NCI-H128 (cell line): ENCODE data around the gene ADAM10.

Source experiments
- DNase-seq: peaks from one replicate; lab custom pipeline; 2025; ENCODE audit not compliant: unreplicated experiment; lab: John Stamatoyannopoulos, UW

The ADAM10 gene

DNA sequence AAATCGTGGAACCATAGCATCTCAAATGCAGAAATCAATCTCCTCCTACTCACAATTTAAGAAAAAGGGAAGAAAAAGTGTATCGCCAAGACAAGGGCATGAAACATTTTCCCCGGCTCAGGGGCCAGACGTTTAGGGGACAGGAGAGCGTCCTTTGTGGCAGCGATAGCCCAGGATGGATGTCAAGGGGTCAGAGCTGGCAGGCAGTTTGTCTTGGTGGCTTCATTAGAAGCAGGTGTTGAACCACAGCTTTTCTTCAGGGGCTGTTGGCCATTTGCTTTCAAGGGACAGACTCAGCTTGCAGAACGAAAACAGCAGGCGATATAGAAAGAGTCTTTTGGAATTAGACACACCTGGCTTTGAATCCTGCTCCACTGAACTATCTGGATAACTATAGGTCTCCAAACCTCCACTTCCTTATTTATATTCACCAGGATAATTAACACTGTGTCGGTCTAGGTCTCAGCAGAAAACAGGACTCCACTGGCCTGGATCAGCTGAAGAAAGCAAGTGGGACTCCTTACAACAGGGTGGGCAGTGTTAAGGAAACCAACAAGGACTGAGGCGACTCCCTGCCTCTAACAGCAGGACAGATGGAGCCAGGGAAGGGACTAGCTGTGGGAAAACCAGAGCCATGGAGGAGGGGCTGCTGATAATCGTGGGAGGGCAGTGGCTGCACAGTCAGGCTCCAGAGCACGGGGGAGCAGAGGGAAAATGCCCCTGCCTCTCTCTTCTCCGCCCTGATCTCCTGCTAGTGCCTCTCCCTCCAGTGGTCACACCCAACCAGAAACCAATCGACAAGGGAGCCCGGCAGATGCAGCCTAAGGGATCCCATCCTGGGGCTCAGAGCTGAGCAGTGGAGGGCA, 194.1 kb downstream of the ADAM10 start:
- no peak for DNase-seq

- DNase-seq = no peak
These were observed 194.7 kb downstream of the ADAM10 start for GRCh38 chr15:58554758-58555157.

DNA sequence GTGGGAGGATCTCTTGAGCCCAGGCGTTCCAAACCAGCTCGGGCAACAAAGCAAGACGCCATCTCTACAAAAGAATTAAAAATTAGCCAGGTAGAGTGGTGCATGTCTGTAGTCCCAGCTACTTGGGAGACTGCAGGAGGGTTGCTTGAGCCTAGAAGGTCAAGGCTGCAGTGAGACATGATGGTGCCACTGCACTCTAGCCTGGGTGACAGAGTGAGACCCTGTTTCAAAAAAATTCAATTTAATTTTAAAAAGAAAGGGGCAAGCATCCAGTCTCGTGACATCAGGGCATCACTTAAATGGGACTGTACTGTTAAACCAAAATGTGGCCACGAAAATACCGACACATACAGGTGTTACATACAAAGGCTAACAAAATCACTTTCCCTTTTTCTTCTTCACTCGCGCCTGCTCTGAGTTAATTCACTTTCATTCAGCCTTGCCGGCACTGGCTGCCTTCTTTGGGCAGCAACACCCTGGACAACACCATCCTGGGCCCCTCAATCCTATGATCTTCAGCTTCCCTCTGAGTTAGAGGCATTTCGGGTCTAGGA, 196.1 kb downstream of the ADAM10 start:
- DNase-seq = no peak

- no peak for DNase-seq
These were observed 196.8 kb downstream of the ADAM10 start for GRCh38 chr15:58552505-58553364.

DNA sequence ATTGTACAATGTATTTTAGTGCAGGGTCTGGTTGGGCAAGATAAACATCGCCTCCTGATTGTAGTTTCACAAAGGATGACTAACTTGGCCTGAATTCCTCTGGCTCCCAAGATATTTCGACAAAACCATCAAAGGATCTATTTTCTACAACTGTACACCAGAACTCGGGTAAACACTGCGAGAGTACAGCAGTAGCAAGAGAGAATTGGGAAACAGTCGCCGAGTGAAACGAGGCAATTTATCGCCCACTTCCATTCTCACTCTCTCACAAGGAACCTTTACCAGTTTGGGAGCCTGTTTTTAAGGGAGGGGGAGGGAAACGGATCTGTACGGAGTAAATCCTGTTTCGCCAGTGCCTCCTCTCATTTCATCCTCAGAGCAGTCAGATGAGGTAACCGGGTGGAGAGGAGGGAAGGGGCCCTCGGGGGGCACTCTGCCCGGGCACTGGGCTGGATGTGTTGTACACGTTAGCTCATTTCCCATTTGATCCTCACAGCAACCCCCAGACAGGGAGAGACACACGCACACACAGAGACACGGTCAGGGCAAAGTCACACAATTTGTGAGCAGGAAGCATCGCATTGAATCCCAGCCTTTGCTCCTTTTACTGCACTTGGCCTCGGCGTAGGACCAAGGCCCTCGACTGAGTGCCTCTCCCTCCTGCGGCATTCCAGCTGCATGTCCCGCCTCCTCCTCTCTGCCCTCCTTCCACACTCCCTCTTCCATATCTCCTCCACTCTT, 197.6 kb downstream of the ADAM10 start:
- no peak for DNase-seq

- no peak for DNase-seq
These were observed 198.3 kb downstream of the ADAM10 start for GRCh38 chr15:58551084-58551763.

DNA sequence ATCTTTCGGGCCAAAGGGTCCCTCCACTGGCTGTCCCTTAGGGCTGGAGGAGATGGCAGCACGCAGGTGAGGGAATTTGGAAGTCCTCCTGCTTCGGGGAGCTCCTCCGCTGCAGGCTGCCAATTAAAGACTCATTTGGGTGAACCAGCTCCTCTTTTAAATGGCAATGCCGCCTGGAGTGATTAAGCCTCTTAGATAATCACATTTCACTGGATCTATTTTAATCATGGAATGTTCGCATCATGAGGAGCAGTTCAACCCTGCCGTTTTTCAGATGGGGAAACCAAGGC, 199.8 kb downstream of the ADAM10 start:
- DNase-seq = no peak

- no peak for DNase-seq
These were observed 200.3 kb downstream of the ADAM10 start for GRCh38 chr15:58549013-58549784.

- no peak for DNase-seq
These were observed 201.0 kb downstream of the ADAM10 start for GRCh38 chr15:58548308-58549012.

GRCh38 chr15:58547628-58548307, 201.7 kb downstream of the ADAM10 start:
- no peak for DNase-seq

DNA sequence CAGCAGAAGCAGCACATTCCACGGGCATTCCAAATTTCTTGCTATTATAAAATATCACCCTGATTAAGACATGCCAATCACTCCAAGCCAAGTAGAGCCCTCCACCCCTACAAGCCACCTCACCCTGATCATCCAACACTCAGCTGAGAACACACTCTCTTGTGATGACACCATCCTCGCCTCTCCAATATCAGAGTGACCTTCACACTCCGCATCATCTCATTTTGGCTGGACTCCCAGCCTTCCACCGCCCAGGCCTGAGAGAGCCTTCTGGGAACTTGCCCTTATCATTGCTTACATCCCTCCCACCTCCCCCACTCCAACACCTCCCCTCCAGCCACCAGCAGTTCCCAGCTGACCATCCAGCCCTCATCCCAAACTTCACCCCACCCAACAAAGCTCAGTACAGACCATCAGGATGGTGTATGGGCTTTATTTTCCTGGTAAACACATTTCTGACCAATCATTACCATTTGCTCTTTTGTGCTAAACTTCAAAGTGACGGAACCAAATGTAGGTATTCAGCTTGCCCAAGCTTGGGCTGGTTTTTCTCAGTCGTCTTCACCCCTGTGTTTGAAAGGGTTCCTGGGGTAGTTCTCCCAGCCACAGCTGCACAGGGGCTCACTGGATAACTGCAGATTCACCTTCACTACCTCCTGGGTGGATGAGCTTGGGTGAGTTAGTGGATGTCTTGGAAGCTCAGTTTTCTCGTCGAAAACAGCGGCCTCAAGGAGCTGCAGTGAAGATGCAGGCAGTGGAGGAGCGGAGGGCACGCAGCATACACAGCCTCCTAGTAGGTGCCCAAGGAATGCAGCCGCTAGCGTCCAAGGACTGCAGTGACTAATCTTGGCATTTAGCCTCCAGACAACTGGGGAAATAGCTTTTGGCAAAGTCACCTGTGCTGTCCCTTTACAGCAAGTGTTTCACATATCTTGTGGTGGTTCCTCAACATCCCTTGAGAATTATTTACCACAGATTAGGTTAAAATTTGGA, 202.6 kb downstream of the ADAM10 start:
- no peak for DNase-seq

- DNase-seq = no peak
These were observed 203.4 kb downstream of the ADAM10 start for GRCh38 chr15:58546066-58546591.

GRCh38 chr15:58545307-58546065, 204.0 kb downstream of the ADAM10 start:
- no peak for DNase-seq

DNA sequence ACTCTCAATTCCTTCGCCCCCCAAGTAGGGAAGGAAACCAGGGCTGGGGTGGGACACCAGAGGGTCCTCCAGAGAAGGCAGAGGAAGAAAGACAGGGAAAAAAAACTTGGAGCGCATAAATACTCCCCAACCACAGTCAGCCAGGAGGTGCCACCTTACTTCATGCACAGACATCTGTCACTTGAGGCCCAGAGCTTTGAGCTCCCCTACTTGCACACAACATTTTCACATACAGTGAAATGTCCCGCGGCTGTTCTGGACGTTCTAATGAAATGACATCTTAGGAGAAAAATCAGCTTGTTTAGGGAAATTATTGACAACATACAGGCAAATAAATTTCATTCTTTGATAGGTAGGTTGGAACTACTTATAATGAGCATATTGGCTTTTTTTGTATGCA, 204.8 kb downstream of the ADAM10 start:
- DNase-seq = no peak

- no peak for DNase-seq
These were observed 205.7 kb downstream of the ADAM10 start for GRCh38 chr15:58543664-58544335.
